Activated CD4-positive, alpha-beta T cell treated with anti-CD3 and anti-CD28 coated beads, Interleukin-2, amount 50 U/mL, for 16 hours (primary cell): ENCODE measurements around the gene PRRG2.
A peak's percentile ranks its signal among the peaks of the same experiment; 100 is the strongest.

Source experiments
- DNase-seq: peaks from one replicate; pipeline ENCODE4 v3.0.0-alpha.2; 2020

PRRG2 gene

DNA sequence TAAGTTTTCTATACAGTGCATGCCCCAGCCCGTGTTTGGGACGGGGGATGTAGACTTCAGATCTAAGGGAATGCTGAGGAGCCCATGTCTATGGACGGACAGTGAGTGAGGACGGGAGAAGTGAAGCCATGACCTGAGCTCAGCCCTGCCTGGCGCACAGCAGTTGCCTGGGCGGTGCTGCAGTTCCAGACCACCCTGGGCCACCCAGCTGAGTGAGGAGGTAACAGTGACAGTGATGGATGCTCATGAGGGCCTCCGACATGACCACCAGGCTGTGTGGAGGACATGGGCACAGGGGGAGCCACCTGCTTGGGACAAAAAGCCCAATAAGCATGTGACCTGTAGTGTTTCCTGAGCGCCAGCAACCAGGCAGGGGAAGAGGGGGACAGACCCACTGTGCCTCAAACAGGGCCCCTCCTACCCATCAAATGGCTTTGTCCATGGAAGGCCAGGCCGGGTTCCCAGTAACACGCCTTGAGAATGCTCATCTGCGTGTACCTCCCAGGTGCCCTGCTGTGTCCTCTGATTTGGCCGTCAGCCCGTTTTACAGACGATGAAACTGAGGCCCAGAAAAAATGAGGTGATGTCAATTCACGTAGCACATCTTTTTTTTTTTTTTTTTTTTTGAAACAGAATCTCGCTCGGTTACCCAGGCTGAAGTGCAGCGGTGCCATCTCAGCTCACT, 23.3 kb upstream of the PRRG2 start:
- no peak for DNase-seq

DNA sequence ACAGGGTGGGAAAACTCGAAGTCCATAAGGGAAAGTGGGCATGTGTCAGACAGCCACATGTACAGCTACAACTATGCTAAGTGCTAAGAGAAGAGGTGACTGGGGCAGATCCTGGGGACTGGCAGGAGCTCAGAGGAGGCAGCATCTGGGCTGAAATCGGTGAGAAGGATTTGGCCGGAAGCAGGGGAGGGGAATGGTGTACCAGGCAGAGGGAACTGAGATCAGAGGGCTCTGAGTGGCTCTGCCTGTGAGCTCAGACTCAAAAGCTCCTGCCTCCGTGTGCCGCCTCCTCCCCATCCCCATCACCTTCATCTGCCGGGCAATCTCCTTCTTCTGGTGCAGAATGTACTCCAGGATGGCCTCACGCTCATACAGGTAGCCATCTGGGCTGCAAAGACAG, 22.5 kb upstream of the PRRG2 start:
- peak; percentile 28 for DNase-seq

DNA sequence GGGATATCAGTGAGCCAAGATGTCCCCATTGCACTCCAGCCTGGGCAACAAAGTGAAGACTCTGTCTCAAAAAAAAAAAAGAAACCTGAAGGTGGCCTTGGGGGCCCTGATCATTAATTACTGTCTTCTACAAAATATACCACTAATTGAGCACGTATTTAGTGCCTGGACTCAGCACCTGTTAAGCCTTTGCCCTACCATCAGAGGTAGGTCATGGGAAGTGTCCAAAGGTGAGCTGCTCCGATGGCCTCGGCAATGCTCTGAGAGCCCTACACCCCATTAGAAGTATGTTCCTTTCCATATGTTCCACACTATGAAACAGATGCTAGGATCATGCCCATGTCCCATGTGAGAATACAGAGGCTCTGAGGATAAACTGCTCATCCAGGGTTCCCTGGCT, 21.7 kb upstream of the PRRG2 start:
- no peak for DNase-seq

DNA sequence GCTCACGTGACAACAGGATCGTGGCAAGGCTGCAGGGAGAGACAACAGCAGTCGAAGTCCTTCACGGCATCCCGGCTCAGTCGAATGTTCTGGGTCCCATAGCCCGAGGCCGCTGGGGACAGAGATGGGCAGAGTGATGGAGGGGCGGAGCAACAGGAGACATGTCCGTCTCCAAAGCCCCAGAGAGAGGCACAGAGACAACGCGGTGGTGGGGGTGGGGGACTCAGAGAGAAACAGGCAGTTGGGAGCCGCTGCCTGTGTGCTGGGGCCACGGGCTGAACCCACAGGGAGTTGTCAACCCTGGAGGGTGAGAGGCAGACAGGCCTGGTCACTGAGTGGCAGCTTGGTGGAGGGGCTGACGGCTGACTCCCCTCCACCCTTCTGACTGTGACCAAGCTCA, 21.2 kb upstream of the PRRG2 start:
- no peak for DNase-seq

DNA sequence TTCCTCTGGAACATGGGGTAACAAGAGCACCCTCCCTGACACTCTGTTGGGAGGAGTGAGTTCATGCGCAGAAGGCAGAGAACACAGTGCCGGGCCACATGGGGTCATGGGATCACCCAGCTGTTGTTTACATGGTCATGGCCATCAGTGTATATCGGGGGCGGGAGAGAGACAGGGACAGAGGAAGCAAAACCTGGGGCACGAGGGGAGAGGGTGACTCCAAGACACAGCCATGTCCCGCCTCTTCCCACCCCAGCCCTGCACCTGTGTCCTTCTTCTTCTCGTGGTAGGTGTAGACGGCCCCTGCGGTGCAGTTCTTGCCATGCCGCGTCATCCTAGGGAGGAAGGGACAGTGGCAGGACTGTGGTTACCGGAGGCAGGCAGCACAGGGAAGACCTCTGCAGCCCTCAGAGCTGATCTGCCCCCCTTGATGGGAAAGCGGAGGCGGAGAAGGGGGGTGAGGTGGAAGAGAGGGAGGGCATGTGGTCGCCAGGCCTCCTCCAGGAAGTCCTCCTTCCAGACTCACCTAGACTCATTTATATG, 20.7 kb upstream of the PRRG2 start:
- no peak for DNase-seq

DNA sequence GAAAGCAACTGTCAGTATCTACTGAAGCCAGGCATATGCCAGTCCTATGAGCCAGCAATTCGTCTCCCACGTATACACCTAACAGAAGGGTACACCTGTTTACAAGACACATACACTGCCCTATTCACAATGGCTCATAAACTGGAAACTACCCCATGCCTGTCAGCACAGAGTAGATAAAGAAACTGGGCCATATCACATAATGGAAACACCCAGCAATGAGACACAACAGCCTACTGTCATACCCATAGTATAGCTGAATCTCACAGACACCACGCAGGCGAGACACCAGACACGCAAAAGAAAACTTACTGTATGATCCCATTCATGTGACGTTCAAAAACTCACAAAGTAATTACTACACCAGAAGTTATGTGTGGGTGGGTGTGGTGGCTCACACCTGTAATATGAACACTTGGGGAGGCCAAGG, 16.5 kb upstream of the PRRG2 start:
- DNase-seq: no peak

DNA sequence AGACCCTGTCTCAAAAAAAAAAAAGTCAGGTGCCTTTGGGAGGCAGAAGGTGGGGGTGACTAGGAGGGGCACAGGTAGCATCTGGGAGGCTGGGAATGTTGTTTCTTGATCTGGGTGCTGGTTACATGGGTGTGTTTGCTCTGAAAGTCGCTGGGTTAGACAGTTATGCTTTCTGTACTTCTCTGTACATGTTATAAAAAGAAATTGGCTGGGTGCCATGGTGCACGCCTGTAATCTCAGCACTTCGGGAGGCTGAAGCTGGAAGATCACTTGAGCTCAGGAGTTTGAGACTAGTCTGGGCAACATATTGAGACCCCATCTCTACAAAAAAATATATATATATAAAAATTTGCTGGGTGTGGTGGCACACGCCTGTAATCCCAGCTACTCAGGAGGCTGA, 15.9 kb upstream of the PRRG2 start:
- no peak for DNase-seq

DNA sequence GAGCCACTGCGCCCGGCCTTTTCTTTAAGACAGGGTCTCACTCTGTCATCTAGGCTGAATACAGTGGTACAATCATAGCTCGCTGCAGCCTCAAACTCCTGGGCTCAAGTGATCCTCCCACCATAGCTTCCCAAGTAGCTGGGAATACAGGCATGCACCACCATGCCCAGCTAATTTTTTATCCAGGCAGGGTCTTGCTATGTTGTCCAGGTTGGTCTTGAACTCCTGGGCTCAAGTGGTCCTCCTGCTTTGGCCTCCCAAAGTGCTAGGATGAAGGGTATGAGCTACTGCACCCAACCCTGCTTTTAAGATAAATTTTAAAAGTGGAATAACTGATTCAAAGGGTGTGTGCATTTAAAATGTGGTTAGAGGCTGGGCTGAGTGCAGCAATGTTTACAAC, 14.8 kb upstream of the PRRG2 start:
- no peak for DNase-seq

DNA sequence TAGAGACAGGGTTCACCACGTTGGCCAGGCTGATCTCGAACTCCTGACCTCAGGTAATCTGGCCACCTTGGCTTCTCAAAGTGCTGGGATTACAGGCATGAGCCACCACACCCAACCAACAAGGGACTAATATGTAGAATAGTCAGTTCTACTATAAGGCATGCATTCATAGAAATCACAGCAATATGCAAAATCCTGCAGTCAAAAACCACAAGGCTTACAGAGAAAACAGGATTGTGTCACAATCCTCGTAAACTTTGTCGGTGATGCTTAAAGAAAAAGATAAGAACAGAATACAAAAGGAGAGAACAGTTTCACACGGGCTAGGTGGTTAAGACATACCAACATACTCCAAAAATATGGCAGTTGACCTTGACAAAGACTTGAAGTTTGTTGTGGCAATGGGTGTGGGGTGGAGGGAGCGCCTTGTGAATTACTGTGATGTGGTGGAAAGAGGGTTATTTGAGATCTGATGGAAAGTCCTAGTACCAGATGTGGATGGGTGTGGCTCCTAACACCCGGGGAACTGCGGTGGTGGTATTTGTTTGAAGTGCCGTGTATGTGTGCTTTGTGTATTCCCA, 13.2 kb upstream of the PRRG2 start:
- DNase-seq: peak; percentile 76

DNA sequence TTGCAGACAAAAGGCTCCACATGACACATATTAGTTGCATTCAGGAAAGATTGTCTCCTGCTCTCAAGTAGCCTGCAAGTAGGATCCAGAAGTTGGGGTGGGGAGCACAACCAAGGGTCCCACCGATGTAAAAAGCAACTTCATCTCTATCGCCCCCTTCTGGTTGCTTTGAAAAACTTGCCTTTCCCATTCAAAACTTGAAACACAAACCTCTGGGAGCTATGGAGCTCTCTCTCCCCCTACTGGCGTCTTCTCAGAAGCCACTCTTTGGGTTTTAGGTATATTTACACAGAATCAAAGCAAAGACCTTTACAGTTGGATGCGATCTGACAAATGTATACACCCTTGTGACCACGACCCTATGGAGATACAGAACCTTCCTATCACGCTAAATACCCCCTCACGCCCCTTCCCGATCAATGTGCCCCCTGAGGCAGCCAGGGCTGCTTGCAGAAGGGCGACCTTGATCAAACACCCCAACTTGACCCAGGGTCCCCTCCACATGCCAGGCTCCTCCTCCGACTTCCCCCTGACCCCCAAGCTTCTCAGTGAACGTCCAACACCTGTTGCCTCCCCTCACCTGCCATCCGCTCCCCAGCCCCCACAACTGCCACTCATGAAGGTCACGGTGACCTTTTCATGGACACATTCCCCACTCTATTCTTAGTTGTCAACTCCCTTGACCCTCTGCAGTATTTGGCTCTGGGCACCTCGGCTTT, 10.8 kb upstream of the PRRG2 start:
- DNase-seq: peak; percentile 87

DNA sequence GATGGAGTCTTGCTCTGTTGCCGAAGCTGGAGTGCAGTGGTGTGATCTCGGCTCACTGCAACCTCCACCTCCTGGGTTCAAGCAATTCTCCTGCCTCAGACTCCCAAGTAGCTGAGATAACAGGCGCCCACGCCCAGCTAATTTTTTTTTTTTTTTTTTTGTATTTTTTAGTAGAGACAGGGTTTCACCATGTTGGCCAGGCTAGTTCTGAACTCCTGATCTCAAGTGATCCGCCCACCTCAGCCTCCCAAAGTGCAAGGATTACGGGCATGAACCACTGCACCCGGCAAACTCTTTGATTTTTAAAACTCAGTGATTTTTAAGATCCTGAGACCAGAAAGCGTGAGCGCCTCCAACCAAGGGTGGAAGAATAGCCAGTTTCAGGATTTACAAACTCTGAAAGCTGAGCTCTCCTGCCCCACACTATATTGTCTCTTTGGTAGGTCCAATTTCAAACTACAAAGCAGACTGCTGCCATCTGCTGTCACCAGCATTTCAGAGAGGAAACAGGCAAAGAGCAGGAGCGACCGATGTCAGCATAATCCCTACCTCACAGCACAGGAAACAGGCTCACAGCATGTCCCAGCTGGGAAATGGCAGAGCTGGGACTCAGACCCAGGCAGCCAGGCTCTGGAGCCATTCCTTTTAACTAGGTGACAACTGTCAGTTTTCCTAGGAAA, 10.0 kb upstream of the PRRG2 start:
- DNase-seq: no peak

DNA sequence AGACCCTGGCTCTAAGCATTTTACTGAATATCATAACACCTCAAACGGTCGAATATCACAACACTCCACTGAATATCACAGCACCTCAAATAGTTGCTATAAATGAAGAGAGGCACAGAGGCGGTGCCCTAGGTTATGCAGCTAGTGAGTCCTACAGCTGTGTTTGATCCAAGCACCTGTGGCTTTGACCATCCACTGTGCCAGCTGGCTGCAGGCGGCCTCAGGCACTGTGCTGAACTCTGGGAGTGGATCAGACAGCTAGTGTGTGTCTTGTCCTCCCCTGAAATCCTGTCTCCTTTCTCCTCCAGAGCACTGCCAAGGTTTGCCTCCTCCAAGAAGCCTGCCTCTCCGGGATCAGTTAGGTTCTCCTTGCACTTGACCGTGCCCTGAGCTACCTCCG, 8.1 kb upstream of the PRRG2 start:
- no peak for DNase-seq

DNA sequence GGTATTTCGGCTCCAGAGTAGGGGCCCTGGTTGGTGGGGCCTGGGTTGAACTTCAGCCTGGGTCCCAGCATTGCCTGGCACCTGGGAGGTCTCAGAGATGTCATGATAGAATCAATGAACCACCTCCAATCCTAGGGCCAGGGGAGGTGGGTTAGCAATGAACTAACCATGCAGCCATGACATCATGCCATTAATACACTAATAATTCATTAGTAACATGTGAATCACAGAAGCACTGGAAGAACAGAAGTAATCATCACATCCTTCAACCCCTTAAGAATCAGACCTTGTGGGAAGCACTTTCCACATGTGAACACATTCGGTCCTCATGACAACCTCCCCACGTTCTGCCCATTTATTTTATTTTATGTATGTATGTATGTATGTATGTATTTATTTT, 7.7 kb upstream of the PRRG2 start:
- no peak for DNase-seq

DNA sequence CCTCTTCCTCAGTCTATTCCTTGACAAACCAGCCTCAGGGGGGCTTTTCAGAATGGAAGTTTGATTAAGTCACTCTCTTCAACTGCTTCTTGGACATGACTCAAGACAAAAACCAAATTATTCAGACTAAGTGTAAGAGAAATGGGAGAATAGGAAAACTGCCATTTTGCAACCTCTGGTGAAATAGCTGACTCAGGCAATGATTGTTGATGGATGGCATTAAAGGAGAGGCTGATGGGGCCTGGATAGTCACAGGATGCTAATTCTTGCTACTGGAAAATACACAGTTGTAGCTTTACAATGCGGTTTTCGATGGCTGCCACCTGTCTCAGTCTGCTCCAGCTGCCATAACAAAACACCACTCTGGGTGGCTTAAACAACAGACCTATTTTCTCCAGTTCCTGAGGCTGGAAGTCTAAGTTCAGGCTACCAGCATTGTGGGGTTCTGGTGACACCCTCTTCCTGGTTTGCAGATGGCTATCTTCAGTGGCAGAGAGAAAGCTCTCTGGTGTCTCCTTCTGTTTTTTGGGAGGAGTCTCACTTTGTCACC, 6.8 kb upstream of the PRRG2 start:
- DNase-seq: no peak

DNA sequence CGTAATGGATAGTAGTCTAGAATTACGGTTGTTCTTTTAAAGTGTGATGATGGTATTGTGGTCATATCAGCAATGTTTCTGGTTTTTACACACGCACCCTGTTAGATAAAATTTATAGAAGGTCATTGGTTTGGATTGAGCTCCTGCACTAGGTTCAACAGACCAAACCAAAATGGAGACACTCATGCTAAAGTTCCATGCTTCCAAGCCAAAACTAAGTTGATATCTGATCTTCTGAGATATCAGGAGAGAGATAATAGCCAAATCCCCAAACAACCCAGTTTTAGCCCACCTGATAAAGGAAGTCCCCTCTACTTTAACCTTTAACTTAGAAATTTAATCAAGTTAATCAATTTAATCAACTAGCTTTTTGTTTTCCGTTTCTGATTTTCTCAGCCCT, 1.9 kb upstream of the PRRG2 start:
- no peak for DNase-seq

DNA sequence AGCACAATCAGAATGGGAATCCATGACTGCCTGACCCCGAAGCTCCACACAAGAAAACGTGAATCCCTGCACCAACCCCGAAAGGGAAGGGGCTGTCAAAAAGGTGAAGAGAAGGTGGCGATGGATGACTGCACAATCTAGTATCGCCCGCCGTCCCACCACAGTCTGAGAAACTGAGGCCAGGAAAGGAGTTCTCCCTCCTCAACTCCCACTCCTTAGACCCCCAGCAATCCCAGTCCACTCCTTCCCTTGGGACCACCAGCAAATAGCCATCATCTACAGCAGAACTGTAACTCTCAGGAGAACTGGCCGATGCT, 1.2 kb upstream of the PRRG2 start:
- no peak for DNase-seq

DNA sequence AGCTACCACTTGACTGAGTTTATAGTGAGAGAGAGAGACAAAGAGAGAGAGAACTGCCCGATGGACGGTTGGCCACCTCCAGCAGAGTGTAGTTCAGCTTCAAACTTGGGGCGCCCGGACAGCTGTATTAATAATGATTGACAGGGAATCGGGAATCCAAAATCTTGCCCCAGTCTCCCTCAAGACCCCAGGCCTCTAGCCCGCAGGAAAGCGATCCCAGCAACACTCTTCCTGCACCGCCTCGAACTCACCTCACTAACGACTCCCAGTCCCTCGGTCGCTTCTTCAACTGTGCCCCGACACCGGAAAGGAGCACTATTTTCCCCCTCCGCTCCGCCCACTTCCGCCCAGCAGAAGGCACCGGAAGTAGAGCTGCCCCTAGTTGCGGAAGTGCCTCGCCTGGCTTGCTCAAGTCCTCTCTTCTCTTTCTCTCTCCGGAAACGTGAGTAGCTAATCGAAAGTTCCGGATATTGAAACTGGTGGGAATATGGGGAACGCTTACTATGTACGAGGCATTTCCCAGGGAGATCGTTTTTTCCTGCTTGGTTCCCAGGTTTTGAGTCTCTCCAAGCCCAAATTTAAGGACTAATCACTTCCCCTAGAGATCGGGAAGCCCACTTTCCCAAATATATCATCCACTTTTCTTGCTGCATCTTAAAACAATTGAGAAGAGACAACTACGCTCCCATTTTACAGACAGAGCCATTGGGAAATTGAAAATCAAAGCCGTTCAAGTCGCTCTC, 681 bp upstream of the PRRG2 start, which contains the start of gene NOSIP:
NOSIP (minus strand) TSS at position 293 of the 743 bp plus-strand sequence. CDS start 19,865 bp downstream, outside the sequence.
- DNase-seq: peak; percentile 98

DNA sequence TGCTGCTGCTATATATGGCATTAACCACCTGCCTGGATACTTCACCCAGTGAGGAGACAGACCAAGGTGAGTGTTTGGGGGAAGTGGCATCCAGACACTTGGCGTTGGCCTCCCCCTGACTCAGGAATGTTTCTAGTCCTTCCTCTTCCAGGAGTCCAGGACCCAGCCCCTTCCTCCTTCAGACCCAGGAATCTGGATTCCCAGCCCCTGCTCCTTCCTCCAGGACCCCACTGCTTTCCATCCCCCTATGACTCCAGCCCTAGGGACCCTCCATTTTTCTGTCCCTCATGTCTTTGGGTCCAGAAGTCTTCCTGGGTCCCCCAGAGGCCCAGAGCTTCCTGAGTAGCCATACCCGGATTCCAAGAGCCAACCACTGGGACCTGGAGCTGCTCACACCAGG, 2.1 kb downstream of the PRRG2 start:
- DNase-seq: no peak

DNA sequence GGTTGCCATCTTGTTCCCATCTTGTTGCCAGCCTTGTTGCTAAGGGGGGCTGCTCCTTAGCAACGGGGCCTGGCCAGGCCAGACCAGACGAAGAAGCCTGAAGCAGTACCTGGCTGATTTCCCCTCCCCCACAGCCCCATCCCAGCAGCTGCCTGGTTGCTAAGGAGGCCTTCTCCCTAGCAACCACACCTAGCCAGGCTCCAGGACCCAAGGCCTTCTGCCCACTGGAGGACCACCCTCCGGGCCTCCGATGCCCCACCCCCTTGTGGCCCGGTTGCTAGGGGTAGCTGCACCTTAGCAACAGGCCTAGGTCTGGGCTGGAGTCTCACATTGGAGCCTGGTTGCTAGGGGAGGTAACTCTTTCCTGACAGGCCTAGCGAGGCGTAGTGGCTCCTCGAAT, 3.9 kb downstream of the PRRG2 start:
- no peak for DNase-seq

DNA sequence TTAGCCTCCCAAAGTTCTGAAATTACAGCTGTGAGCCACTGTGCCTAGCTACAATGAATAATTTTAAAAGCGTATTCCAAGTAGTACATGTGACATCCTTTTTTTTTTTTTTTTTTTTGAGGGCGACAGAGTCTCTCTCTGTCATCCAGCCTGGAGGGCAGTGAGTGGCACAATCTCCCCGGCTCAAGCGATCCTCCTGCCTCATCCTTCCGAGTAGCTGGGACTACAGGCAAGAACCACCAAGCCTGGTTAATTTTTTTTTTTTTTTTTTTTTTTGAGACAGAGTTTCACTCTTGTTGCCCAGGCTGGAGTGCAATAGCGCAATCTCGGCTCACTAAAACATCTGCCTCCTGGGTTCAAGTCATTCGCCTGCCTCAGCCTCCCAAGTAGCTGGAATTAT, 6.1 kb downstream of the PRRG2 start:
- DNase-seq: no peak

DNA sequence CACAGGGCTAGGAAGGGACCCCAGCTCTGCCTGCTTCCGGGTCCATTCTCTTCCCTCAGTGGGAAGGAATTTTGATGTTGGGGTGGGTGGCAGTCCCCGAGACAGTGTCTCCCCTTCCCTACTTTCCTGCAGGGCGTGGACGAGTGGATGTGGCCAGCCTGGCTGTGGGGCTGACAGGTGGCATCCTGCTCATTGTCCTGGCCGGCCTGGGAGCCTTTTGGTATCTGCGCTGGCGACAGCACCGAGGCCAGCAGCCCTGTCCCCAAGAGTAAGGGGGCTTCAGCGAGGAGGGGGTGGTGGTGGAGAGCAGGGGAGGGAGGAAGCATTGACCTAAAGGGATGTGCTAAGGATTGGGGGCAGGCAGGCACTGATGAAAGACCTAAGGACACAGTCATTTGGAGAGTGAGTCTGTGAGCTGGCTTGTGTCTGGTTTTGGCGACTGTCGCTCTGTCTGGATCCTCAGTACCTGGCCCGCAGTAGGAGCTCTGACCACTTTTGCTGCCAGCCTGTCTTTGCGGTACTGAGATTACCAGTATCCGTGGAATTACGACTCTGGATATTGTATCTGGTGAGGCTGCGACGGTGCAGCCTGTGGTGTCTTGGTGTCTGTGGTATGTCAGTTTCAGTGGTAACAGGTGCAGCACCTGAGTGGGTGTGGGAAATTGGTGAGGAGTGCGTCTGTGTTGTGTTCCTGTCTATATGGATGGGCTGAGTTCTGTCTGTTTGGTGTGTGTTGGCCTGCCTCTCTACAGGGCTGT, 7.4 kb downstream of the PRRG2 start:
- DNase-seq: peak; percentile 28

DNA sequence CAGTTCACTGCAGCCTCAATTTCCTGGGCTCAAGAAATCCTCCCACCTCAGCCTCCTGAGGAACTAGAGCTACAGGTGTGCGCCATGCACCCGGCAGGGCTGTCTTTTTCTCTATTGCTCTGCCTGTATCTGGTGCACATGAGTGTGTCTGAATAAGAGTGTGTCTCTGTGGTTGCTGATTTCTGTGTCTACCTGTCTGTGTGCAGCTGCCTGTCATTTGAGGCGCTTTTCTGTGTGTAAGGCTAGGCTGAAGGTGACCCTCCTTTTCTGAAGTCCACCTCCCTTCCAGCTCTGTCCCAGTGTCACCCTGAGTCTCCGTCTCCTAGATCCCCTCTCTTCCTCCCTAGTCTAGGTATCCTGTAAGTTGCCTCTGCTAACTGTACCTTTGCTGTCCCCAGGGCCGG, 8.4 kb downstream of the PRRG2 start:
- no peak for DNase-seq
